Esophagus squamous epithelium (tissue), 4 donors: ENCODE measurements around the gene FAM174B.

Source experiments
- POLR2A ChIP-seq, 4 donors: fragments of 450-650 bp; IDR thresholded peaks; one replicate each; pipeline ENCODE4 v1.6.1; 2017; ENCODE audit warnings: antibody characterized with exemption in 4 of 4, mild to moderate bottlenecking in 4 of 4, moderate library complexity in 3 of 4
- TF ChIP-seq, protein P1 (sequence below), 6 experiments: fragments of 450-650 bp in 4 of 6; fragments of 200-600 bp in 2 of 6; sonication (generic) in 2 of 6; IDR thresholded peaks; one replicate each; pipeline ENCODE4 v1.5.1; 2016 to 2019; ENCODE audit warnings: antibody characterized with exemption in 6 of 6, mild to moderate bottlenecking in 4 of 6, moderate library complexity in 4 of 6

DNA sequence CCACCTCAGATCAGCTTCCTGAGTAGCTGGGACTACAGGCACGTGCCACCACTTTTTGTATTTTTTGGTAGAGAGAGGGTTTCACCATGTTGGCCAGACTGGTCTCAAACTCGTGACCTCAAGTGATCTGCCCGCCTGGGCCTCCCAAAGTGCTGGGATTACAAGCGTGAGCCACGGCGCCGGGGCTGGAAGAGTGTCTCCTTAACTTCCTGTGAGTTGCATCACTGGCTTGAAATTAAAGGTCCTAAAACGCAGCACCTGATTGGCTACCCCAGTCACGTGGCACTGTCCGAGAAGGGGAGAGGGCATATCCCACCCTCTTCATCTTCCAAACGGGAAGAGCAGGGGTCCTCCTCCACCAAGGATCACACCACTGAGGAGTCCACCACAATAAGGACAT lies 5.5 kb upstream of the FAM174B start:
- TF ChIP-seq, protein P1, sequence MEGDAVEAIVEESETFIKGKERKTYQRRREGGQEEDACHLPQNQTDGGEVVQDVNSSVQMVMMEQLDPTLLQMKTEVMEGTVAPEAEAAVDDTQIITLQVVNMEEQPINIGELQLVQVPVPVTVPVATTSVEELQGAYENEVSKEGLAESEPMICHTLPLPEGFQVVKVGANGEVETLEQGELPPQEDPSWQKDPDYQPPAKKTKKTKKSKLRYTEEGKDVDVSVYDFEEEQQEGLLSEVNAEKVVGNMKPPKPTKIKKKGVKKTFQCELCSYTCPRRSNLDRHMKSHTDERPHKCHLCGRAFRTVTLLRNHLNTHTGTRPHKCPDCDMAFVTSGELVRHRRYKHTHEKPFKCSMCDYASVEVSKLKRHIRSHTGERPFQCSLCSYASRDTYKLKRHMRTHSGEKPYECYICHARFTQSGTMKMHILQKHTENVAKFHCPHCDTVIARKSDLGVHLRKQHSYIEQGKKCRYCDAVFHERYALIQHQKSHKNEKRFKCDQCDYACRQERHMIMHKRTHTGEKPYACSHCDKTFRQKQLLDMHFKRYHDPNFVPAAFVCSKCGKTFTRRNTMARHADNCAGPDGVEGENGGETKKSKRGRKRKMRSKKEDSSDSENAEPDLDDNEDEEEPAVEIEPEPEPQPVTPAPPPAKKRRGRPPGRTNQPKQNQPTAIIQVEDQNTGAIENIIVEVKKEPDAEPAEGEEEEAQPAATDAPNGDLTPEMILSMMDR (IDR thresholded peaks at IDR 0.05): no peak
- no peak for TF ChIP-seq POLR2A (IDR thresholded peaks at IDR 0.05)
